Activated CD4-positive, alpha-beta T cell treated with anti-CD3 and anti-CD28 coated beads, Interleukin-2, Interleukin-4, amounts not matched to agents 100 ng/mL and 50 ng/mL, durations not matched to agents 16 hours and 8 hours (primary cell): ENCODE measurements around the gene OAS2.

ENCODE experiments used
- DNase-seq: peaks from one replicate; pipeline ENCODE4 v3.0.0-alpha.2; 2020; ENCODE audit warnings: low spot score

OAS2 gene

GRCh38 chr12:113057565-113058485 is 79.5 kb downstream of the OAS2 start:
- DNase-seq: no peak

DNA sequence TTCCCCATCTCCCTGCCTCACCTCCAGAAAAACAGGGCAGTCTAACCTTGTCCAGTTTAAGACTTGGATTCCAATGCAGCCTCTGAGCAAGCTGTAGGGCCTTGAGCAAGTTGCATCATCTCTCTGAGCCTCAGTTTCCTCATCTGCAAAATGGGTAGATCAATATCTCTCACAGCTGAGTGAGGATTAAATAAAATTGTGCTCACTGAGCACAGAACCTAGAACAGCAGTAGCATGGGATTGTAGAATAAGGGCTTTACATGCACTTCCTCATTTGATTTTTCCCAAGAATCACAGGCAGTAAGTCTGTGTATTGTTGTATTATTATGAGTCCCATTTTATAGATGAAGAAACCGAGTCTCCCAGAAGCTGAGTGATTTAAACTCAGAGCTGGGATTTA is 80.2 kb downstream of the OAS2 start:
- no peak for DNase-seq

GRCh38 chr12:113059071-113059595 is 80.8 kb downstream of the OAS2 start:
- DNase-seq: no peak

DNA sequence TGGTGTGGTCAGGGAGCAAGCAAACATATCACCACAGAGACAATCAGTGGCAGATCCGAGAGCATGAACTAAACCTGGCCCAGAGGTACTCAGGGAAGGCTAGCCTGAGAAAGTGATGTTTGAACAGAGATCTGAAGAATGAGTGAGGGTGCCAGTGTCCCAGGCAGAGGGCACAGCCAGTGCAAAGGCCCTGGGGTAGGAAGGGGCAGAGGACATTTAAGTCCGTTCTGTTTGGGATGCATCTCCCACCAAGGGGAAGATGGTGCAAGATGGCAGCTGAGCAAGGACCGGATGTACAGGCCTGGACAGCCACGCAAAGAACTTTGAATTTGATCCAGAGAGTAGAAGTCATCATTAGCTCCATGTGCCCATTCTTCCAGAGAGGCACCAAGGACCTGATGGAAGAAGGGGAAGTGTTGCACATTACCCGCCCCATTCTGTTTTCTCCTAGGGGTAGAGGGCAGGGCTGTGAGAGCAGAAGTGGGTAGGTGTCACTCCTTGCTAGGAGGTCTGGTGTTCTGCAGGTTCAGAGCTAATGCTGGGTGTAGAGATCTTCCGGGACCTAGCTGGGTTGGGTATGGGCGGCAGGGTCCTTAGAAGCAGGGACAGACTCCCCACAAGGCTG is 82.1 kb downstream of the OAS2 start:
- no peak for DNase-seq

- DNase-seq: no peak
Observed at GRCh38 chr12:113061061-113061694, 82.9 kb downstream of the OAS2 start.
